Activated T-cell treated with anti-CD3 and anti-CD28 coated beads, Interleukin-2, amount 50 U/mL, for 24 hours (primary cell): ENCODE results near the gene EPHA4.
A peak's percentile ranks its signal among the peaks of the same experiment; 100 is the strongest.

ENCODE experiments used
- DNase-seq: peaks from one replicate; pipeline ENCODE4 v3.0.0-alpha.2; 2020
- H3K27ac Mint-ChIP-seq: 2 replicates; pipeline ENCODE4 v1.8.0; 2020; ENCODE audit warnings: mild to moderate bottlenecking, mixed read lengths
- H3K27me3 Mint-ChIP-seq: 2 replicates; pipeline ENCODE4 v1.8.0; 2020; ENCODE audit warnings: mixed read lengths
- H3K36me3 Mint-ChIP-seq: 2 replicates; pipeline ENCODE4 v1.8.0; 2020; ENCODE audit warnings: low read depth, mixed read lengths
- H3K4me1 Mint-ChIP-seq: 2 replicates; pipeline ENCODE4 v1.8.0; 2020; ENCODE audit warnings: low read depth, mixed read lengths
- H3K4me3 Mint-ChIP-seq: 2 replicates; pipeline ENCODE4 v1.8.0; 2020; ENCODE audit warnings: mild to moderate bottlenecking, moderate library complexity, mixed read lengths
- H3K9me3 Mint-ChIP-seq: 2 replicates; pipeline ENCODE4 v1.8.0; 2020; ENCODE audit warnings: mixed read lengths

Gene EPHA4

DNA sequence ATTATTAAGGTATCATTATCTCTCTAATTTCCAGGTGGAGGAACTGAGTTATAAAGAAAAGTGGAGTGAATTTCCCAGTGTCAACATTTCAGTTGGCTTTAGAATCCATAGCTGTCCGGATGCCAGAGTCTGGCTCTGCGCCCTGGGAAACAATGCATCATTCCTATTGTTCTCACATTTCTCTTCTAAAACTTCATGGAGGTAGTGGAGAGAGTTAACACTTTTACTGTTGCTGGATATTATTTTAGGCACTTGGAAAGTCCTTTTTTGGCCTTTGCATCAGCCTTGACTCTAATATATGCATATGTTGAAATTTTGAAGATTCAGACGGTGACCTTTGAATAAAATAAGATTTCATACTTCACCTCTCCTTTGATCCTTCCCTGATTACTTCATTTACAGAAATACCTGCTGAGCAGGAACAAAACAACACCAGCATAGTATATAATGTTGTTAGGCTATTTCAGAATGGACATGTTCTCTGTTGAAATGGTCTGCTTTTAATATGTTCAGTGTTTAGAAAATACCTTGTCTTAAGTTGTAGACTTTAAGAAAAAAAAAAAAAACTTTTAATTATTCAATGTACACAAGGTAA is 148.8 kb downstream of the EPHA4 start:
- DNase-seq: no peak
- Mint-ChIP-seq H3K27me3 (no peaks in the 10 kb centered on the region), H3K27ac (no peak overlapping the region), H3K9me3 (peaks cover 4% of the 10 kb centered on the region), H3K4me1 (peaks cover 14% of the 10 kb centered on the region), H3K4me3 (no peak overlapping the region), H3K36me3 (peaks cover 33% of the 10 kb centered on the region)

DNA sequence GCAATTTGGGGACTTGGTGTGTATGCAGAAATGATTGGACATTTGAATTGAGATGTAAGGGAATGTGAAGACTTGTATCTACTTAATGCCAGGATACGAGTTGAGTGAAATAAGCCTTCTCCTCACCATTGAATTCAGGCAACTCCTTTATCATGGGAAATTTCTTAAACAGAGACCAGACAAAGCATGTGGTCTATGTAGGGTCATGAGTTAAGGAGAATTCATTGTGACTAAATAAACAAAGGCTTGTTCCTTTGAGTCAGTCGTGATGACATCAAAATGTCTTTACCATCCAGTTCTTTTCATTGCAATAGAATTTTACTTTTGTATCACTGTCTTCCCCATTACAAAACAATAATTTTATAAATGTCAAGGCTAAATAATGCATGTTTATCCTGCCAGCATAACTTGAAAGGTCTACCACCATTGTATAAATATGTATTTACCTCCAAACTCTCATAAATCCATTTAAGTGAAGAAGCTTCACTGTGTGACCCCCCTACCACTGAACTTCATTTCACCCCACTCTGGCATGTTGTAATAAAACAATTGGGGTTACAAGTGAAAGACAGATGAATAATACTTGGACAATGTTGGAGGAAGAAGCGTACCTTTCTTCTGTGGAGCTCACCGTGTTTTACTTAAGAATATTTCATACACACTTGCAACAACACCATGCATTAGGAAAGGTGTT is 149.4 kb downstream of the EPHA4 start:
- no peaks in the 10 kb centered on the region for H3K27me3 Mint-ChIP-seq
- peaks cover 14% of the 10 kb centered on the region for H3K4me1 Mint-ChIP-seq
- peaks cover 4% of the 10 kb centered on the region for H3K9me3 Mint-ChIP-seq
- H3K27ac Mint-ChIP-seq: no peak overlapping the region
- H3K36me3 Mint-ChIP-seq: peaks cover 32% of the 10 kb centered on the region
- no peak overlapping the region for H3K4me3 Mint-ChIP-seq
- DNase-seq: no peak

DNA sequence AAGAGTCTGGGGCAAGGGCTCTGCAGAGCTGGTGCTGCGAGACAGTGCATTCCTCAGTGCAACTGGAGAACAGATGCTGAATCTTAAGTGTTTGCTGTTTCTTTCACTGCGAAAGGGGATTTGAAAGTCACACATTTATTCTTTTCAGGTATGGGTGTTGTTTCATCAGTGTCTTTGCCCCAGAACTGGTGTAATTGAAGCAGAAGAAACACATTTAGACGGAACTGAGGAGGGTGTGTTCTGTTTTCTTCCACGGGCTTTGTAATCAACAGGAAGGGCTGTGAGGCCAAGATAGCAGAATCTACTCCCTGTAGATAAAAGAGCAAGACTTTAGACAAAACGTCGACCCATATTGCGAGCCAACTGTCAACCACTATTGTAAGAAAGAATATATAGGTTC is 151.9 kb downstream of the EPHA4 start:
- peak overlapping the region; percentile 72 for H3K27ac Mint-ChIP-seq
- no peaks in the 10 kb centered on the region for H3K27me3 Mint-ChIP-seq
- H3K36me3 Mint-ChIP-seq: peaks cover 23% of the 10 kb centered on the region
- H3K4me1 Mint-ChIP-seq: peaks cover 14% of the 10 kb centered on the region
- H3K9me3 Mint-ChIP-seq: peaks cover 4% of the 10 kb centered on the region
- no peak for DNase-seq
- H3K4me3 Mint-ChIP-seq: peak overlapping the region; percentile 32

DNA sequence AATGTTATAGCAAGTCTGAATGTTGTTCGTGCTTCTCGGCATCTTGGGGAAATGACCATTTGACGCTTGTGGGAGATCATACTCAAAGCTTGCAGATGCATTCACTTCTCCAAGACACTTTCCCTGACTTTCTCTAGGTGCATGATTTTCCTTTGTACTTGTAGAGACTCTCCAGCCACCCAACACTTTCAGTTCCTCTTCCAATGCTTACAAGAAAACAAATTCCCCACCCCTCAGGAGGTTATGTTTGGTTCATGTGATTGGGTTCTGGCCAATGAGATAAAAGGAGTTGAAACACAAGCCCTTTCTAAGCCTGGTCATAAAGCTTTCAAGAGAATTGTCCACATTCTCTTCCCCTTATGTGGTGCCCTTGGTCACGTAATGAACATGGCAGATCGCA is 156.3 kb downstream of the EPHA4 start:
- Mint-ChIP-seq H3K4me1 (peaks cover 14% of the 10 kb centered on the region), H3K9me3 (peaks cover 2% of the 10 kb centered on the region), H3K27me3 (peaks cover 6% of the 10 kb centered on the region), H3K27ac (no peak overlapping the region), H3K36me3 (peaks cover 5% of the 10 kb centered on the region), H3K4me3 (no peak overlapping the region)
- DNase-seq: no peak

DNA sequence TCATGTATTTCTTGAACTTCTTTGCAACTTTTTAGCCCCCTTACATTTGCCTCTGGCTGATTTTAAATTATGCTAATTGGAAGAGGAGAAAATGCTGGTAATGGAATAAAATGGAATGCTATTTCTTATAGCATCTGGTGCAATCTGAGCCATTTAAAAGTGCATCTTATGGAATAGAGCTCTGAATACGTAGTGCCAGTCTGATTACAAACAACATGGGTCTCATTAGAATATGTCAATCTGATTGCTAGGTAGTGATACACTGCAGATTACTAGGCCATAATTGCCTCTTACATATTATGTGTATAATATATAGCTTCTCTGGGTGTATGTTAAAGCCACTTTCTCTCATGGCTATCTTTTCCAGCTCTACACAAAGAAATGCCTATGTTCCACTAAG is 159.1 kb downstream of the EPHA4 start:
- no peaks in the 10 kb centered on the region for H3K4me1 Mint-ChIP-seq

DNA sequence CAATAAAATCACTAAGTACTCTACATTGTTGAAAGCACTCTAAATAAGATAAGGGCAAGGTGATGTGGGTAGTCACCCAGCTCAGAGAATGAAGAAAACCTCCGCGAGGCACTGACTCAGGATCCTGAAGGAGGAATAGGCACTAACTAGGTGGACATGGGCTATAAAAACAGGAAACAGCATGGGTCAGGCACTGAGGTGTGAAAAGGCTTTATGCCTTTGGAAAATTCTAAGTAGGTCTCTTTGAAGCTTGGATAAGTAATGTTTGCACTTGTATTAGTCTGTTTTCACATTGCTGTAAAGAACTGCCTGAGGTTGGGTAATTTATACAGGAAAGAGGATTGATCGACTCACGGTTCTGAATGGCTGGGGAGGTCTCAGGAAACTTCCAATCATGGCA is 161.6 kb downstream of the EPHA4 start:
- H3K4me1 Mint-ChIP-seq: no peaks in the 10 kb centered on the region
- no peak overlapping the region for H3K4me3 Mint-ChIP-seq
- H3K27ac Mint-ChIP-seq: no peak overlapping the region
- DNase-seq: no peak
- peaks cover 7% of the 10 kb centered on the region for H3K27me3 Mint-ChIP-seq
- peaks cover 4% of the 10 kb centered on the region for H3K9me3 Mint-ChIP-seq
- peaks cover 2% of the 10 kb centered on the region for H3K36me3 Mint-ChIP-seq

More for the DNA sequence above, 159.1 kb downstream of the EPHA4 start:
- no peak for DNase-seq
- Mint-ChIP-seq H3K4me3 (no peak overlapping the region), H3K27ac (no peak overlapping the region), H3K9me3 (peaks cover 2% of the 10 kb centered on the region), H3K36me3 (no peaks in the 10 kb centered on the region), H3K27me3 (peaks cover 7% of the 10 kb centered on the region)

DNA sequence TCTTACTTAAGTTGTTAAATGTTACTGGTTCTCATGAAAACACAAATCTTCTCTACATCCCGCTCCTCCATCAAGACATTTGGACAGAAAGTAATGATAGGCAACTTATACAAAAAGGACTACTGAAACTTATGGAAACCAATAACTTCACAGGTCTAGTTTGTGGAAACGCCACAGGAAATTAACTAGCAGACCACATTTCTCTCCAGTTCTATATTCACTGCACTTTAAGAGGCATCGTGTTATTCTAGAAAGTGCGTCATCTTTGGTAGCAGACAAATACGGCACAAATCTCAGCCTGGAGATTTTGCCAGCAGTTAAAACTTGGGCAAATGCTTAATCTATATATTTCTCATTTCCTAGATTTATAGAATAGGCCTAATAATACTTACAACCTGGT is 164.3 kb downstream of the EPHA4 start:
- DNase-seq: no peak
- Mint-ChIP-seq H3K4me1 (no peaks in the 10 kb centered on the region), H3K27me3 (peaks cover 4% of the 10 kb centered on the region), H3K9me3 (peaks cover 4% of the 10 kb centered on the region), H3K4me3 (no peak overlapping the region), H3K27ac (no peak overlapping the region), H3K36me3 (peaks cover 2% of the 10 kb centered on the region)

DNA sequence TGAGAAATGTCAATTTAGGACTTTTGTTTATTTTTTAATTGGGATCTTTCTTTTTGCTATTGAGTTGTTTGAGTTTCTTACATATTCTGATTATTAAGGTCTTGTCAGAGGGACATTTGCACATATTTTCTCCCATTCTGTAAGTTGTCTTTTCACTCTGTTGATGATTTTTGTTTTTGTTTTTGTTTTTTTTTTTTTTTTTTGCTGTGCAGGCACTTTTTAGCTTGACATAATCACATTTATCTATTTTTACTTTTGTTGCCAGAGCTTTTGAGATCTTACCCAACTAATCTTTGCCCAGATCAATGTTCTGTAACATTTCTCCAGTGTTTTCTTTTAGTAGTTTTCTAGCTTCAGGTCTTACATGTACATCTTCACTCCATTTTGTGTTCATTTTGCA is 166.6 kb downstream of the EPHA4 start:
- Mint-ChIP-seq H3K4me3 (no peak overlapping the region), H3K4me1 (no peaks in the 10 kb centered on the region), H3K9me3 (peaks cover 2% of the 10 kb centered on the region), H3K36me3 (peaks cover 2% of the 10 kb centered on the region), H3K27me3 (no peaks in the 10 kb centered on the region), H3K27ac (no peak overlapping the region)
- no peak for DNase-seq

DNA sequence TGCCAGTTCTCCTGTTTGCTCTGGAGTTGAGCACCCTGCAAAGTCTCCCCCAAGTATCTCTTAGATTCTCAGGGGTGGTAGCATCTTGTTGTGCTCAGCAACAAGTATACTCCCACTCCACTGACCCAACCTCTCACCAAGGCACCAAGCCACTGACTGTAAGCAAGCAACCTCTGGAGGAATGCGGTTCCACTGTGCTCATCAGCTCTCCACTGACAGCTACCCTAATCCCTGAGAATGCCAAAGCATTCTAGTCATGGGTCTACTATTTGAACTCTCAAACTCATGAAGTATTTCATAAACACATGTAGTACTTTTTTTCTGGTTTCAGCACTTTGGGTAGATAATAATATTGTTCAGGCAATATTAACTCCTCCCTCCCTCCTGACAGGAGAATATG is 170.0 kb downstream of the EPHA4 start:
- DNase-seq: no peak
- H3K27me3 Mint-ChIP-seq: no peaks in the 10 kb centered on the region

DNA sequence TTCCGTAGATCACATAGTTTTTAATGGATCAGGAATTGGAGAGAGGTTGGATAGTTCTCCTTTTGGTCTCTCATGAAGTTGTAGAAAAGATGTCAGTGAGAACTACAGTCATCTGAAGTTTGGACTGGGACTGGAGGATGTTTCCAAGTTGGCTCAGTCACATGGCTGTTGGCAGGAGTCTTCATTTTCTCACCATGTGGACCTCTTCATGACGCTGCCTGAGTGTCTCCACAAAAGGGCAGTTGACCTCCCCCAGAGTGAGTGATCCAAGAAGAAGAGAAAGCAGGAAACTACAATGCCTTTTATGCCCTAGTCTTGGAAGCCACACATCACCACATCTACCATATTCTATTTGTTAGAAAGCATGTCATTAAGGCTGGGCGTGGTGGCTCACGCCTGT is 171.7 kb downstream of the EPHA4 start:
- Mint-ChIP-seq H3K4me1 (no peaks in the 10 kb centered on the region), H3K27me3 (no peaks in the 10 kb centered on the region), H3K4me3 (no peak overlapping the region), H3K9me3 (no peaks in the 10 kb centered on the region), H3K36me3 (no peaks in the 10 kb centered on the region), H3K27ac (no peak overlapping the region)
- no peak for DNase-seq

More for the DNA sequence above, 170.0 kb downstream of the EPHA4 start:
- Mint-ChIP-seq H3K4me3 (no peak overlapping the region), H3K9me3 (peaks cover 2% of the 10 kb centered on the region), H3K36me3 (peaks cover 2% of the 10 kb centered on the region), H3K4me1 (no peaks in the 10 kb centered on the region), H3K27ac (no peak overlapping the region)

DNA sequence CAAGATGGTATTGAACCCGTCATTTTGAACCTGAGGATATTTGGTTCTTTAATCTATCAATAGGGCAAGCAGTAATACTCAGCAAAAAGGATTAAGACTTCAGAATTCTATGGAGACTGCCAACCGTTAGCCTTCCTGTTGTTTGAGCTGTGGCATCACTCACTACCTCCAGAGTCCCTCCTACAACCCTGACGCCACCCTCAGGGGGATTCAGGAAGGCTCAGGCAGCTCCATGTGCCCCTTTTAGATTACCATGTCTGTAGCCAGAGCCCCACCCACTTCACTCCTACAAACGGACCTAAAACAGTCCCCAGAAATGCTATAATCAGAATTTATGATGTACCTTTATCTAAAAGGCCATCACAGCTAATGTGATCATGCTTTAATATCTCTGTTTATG is 172.9 kb downstream of the EPHA4 start:
- no peaks in the 10 kb centered on the region for H3K36me3 Mint-ChIP-seq
- H3K4me1 Mint-ChIP-seq: no peaks in the 10 kb centered on the region
- no peak overlapping the region for H3K27ac Mint-ChIP-seq
- H3K9me3 Mint-ChIP-seq: no peaks in the 10 kb centered on the region
- no peak for DNase-seq
- H3K27me3 Mint-ChIP-seq: no peaks in the 10 kb centered on the region
- H3K4me3 Mint-ChIP-seq: no peak overlapping the region

DNA sequence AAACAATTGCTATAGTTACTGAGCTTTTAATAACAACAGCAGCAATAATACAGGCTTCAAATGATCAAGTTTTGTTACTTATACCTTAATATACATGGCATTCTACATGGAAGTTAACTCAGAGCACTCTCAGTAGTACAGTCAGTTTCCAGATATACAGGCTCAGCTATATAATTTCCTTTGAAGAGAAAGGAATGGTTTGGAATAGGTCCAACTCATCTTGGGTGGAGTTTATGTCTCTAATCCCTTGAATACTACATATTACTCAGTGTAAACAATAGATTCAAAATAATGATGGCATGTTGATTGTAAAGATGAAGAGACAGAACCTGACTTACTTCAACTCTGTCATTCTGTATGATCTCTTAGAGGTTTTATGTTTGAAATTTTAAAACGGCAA is 174.9 kb downstream of the EPHA4 start:
- H3K36me3 Mint-ChIP-seq: no peaks in the 10 kb centered on the region
- DNase-seq: no peak
- H3K4me1 Mint-ChIP-seq: peaks cover 3% of the 10 kb centered on the region
- no peak overlapping the region for H3K4me3 Mint-ChIP-seq
- no peak overlapping the region for H3K27ac Mint-ChIP-seq
- H3K9me3 Mint-ChIP-seq: no peaks in the 10 kb centered on the region
- H3K27me3 Mint-ChIP-seq: no peaks in the 10 kb centered on the region

DNA sequence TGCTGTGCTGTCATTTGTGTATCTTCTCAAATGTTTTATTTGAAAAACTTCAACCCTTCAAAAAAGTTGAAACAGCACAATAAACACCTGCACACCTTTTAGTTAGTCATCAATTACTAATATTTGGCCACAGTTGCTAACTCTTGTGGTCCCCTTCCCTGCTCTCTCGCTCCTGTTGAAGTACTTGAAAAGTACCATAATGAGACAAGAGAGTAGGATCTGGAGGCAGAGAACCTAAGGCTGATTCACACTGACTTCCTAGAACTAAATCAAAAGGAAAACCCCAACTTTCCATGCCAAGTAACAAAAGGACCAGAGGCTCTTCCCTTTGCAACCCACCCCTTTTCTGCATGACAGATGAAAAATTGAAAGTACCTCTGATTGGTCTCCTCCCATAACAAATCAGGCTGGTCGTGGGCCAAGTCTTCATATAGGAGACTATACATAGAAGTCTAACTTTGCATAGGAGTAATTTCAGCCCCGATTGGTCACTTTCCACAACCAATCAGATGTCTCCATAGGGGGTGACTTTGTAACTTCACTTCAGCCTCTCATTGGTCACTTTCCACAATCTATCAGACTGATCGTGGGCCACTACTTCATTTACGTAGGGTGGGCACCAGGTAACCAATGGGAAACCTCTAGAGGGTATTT is 179.7 kb downstream of the EPHA4 start:
- H3K36me3 Mint-ChIP-seq: no peaks in the 10 kb centered on the region
- no peaks in the 10 kb centered on the region for H3K9me3 Mint-ChIP-seq
- no peak overlapping the region for H3K4me3 Mint-ChIP-seq
- peaks cover 5% of the 10 kb centered on the region for H3K4me1 Mint-ChIP-seq
- no peak overlapping the region for H3K27ac Mint-ChIP-seq
- H3K27me3 Mint-ChIP-seq: no peaks in the 10 kb centered on the region
- no peak for DNase-seq

DNA sequence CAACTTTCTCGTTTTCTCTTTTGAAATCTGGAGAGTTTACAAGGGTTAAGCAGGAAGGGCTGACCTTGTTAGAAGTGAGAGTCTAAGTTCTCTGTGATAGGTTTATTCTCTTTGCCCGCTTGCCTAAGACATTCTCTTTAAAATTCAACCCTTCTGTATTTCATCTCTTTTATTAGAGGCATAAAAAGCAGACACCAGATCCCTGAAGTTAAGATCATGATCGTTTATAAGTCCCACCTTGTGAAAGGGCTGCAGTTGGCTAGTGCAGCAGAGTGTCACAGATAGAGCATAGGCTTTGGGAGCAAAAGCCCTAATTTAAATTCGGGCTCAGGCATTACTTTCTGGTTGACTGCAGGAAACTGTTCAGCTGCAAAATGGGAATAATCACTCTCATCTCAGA is 181.2 kb downstream of the EPHA4 start:
- no peak overlapping the region for H3K27ac Mint-ChIP-seq
- no peaks in the 10 kb centered on the region for H3K9me3 Mint-ChIP-seq
- DNase-seq: no peak
- H3K4me3 Mint-ChIP-seq: no peak overlapping the region
- H3K4me1 Mint-ChIP-seq: peaks cover 5% of the 10 kb centered on the region
- H3K27me3 Mint-ChIP-seq: no peaks in the 10 kb centered on the region
- no peaks in the 10 kb centered on the region for H3K36me3 Mint-ChIP-seq

DNA sequence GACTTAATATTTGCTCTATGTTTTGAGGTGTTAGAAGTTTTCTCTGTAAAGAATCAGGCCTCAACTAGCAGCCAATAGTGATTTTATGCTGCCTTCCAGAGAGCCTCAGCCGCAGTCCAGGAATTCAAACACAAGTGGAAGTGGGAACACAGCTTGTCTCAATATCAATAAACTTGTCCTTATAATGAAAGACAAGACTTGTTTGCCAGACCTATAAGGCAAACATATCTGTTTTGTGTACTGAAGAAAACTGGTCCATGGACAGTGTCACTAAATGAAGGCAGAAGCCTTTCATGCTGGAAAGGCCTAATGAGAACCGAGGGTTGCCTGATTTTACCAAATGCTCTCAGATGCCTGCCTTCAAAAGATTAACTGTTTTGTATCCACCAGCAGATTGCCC is 182.2 kb downstream of the EPHA4 start:
- H3K4me1 Mint-ChIP-seq: peaks cover 5% of the 10 kb centered on the region
- H3K27ac Mint-ChIP-seq: no peak overlapping the region
- no peaks in the 10 kb centered on the region for H3K9me3 Mint-ChIP-seq
- H3K4me3 Mint-ChIP-seq: no peak overlapping the region
- H3K36me3 Mint-ChIP-seq: no peaks in the 10 kb centered on the region
- no peaks in the 10 kb centered on the region for H3K27me3 Mint-ChIP-seq
- no peak for DNase-seq
